ENCODE measurements around the gene DGKB. TPM values are rescaled to one million over a fixed set of nuclear protein-coding genes. Genes with fewer than 3 reads are reported as not detected.

The DGKB gene
- total RNA-seq, 1 experiment from 2014 or later = 1.9 TPM

- TF ChIP-seq ESRRA (CRISPR knock-in tag; IDR thresholded peaks at IDR 0.05; ENCODE audit: borderline replicate concordance) = no peak
- no peak for TF ChIP-seq RELA (CRISPR knock-in tag; IDR thresholded peaks at IDR 0.05; ENCODE audit: borderline replicate concordance)
- no peak for TF ChIP-seq PREB (CRISPR knock-in tag; IDR thresholded peaks at IDR 0.05; ENCODE audit: borderline replicate concordance)
Measured at GRCh38 chr7:14821757-14822480, 80.6 kb downstream of the DGKB start (continued).

- CTCF ChIA-PET = no interaction called here
- DNase-seq (ENCODE audit: low spot score) (no peak), ATAC-seq (no peak)
- no peaks in the 10 kb centered on the region for H3K9me3 Mint-ChIP-seq
- no peaks in the 10 kb centered on the region for H3K27me3 Mint-ChIP-seq (ENCODE audit: low read depth)
- TF ChIP-seq ZNF219 (CRISPR knock-in tag; IDR thresholded peaks at IDR 0.05; ENCODE audit: borderline replicate concordance) (no peak), ZBTB43 (CRISPR knock-in tag; IDR thresholded peaks at IDR 0.05) (no peak), HMGXB4 (CRISPR knock-in tag; IDR thresholded peaks at IDR 0.05) (no peak), ELF4 (CRISPR knock-in tag; IDR thresholded peaks at IDR 0.05; ENCODE audit: low read depth) (no peak), SMAD3 (CRISPR knock-in tag; IDR thresholded peaks at IDR 0.05; ENCODE audit: borderline replicate concordance) (no peak), HMGA2 (CRISPR knock-in tag; IDR thresholded peaks at IDR 0.05) (no peak), IRF1 (CRISPR knock-in tag; IDR thresholded peaks at IDR 0.05) (no peak)
- H3K4me3 Mint-ChIP-seq = no peak overlapping the region
- POLR2A ChIA-PET = no interaction called here
- no peaks in the 10 kb centered on the region for H3K36me3 Mint-ChIP-seq
- no peak overlapping the region for H3K27ac Mint-ChIP-seq
- no peaks in the 10 kb centered on the region for H3K4me1 Mint-ChIP-seq
Measured at GRCh38 chr7:14818871-14819270, 83.7 kb downstream of the DGKB start.

GRCh38 chr7:14817829-14818614 lies 84.5 kb downstream of the DGKB start:
- DNase-seq (ENCODE audit: low spot score) (no peak), ATAC-seq (no peak)
- no peak overlapping the region for H3K4me3 Mint-ChIP-seq
- peaks cover under 1% of the 10 kb centered on the region for H3K4me1 Mint-ChIP-seq
- POLR2A ChIA-PET = no interaction called here
- TF ChIP-seq IRF1 (CRISPR knock-in tag; IDR thresholded peaks at IDR 0.05) (no peak), ERG (CRISPR knock-in tag; IDR thresholded peaks at IDR 0.05) (no peak), ZNF423 (CRISPR knock-in tag; IDR thresholded peaks at IDR 0.05) (no peak), ESRRA (CRISPR knock-in tag; IDR thresholded peaks at IDR 0.05; ENCODE audit: borderline replicate concordance) (no peak), E2F1 (CRISPR knock-in tag; IDR thresholded peaks at IDR 0.05) (no peak), ZNF396 (CRISPR knock-in tag; IDR thresholded peaks at IDR 0.05; ENCODE audit: borderline replicate concordance) (no peak), PREB (CRISPR knock-in tag; IDR thresholded peaks at IDR 0.05; ENCODE audit: borderline replicate concordance) (no peak), SP1 (CRISPR knock-in tag; conservative IDR thresholded peaks at IDR 0.05) (no peak), HMGA2 (CRISPR knock-in tag; IDR thresholded peaks at IDR 0.05) (no peak), ZNF138 (CRISPR knock-in tag; conservative IDR thresholded peaks at IDR 0.05) (no peak), ZNF121 (CRISPR knock-in tag; IDR thresholded peaks at IDR 0.05) (no peak)
- no peak overlapping the region for H3K27ac Mint-ChIP-seq
- CTCF ChIA-PET = no interaction called here
- no peaks in the 10 kb centered on the region for H3K9me3 Mint-ChIP-seq
- no peaks in the 10 kb centered on the region for H3K27me3 Mint-ChIP-seq (ENCODE audit: low read depth)
- H3K36me3 Mint-ChIP-seq = no peaks in the 10 kb centered on the region
